ENCODE measurements around the gene DTX1.

DTX1 gene

DNA sequence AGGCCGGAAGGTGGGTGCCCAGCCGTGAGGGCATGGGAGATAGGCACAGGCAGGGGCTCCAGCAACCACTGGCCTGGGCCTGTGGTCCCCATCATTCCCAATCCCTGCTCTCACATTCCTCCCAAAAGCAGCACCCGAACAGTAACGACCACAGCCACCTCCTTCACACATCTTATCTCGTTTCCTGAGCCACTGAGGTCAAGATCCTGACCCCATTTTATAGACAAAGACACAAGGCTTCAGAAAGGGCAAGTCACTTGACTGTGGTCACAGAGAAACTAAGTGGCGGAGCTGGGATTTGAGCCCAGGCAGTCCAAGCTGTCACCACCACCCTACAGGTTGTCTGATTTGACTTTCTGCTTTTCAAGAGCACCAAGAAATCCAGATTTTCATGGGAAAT lies 38.9 kb downstream of the DTX1 start:
- no peak for DNase-seq

GRCh38 chr12:113096675-113097461 lies 40.3 kb downstream of the DTX1 start:
- DNase-seq: no peak

DNA sequence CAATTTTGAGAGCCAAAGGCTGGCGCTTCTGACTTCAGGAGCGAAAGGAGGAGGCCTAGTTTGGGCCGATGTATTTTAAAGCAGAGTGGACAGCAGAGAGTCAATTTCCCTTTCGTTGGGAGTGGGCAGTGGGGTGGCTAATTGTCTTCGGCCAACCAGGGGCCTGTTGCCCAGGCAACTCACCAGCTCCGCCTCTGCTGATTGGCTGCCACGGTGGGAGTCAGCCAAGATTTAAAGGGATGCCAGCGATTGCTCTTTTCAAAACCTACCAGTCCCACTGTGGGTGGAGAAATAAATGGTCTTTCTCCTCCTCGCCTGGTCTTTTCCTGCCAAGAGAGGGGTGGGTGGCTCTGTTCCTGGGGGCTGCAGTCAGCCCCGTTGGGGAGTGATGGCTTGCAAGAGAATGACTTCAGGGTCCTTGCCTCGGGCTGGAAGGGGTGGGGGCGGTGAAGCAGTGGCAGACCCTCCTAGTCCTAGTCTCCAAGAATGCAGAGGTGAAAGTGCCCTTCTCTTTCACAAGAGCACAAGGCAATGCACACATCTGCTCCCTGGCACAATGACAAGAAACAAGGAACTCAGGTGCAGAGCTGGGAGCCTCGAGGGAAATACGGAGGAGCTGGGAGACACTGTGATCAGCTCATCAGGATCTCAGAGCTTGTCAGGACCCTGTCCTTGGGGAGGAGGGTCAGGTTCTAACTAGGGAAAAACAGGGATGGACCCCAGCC lies 41.3 kb downstream of the DTX1 start:
- no peak for DNase-seq

DNA sequence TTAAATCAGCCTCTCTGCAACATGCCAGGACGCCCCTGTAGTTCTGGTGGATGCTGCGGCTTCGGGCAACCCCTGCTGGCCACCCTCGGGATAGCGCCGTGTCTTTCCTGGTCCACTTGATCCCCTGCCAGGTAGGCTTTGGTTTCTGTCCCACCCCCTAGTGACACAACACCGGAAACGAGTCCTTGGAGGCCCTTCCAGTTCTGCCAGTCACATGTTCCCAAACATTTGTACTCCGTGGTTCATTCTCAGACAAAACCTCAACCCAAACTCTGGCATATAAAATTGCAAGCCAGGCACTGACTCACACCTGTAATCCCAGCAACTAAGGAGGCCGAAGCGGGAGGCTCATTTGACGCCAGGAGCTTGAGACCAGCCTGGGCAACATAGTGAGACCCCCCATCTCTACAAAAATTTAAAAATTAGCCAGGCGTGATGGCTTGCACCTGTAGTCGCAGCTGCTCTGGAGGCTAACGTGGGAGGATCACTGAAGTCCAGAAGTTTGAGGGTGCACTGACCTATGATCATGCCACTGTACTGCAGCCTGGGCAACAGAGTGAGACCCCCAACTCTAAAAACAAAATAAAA lies 42.0 kb downstream of the DTX1 start:
- DNase-seq: peak; percentile 85

DNA sequence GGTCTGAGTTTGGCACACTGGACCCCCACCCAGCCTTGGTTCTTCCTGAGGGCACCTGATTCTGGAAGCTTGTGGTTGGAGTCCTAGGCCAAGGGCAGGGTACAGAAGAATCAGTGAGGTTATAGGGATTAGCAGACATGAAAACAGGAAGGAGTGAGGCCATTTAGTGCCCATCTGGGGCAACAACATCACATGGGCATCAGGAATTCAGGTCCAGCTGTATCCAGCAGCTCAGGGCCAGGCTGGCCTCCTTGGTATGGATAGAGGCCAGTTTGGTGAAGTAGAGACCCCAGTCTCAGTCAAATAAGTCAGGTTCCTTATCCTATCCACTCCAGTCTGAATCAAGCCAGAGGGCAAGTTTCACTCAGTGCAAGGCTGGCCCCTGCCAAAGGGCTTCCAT lies 42.8 kb downstream of the DTX1 start:
- no peak for DNase-seq

- DNase-seq: no peak
These were observed 43.2 kb downstream of the DTX1 start for GRCh38 chr12:113099764-113100163.

DNA sequence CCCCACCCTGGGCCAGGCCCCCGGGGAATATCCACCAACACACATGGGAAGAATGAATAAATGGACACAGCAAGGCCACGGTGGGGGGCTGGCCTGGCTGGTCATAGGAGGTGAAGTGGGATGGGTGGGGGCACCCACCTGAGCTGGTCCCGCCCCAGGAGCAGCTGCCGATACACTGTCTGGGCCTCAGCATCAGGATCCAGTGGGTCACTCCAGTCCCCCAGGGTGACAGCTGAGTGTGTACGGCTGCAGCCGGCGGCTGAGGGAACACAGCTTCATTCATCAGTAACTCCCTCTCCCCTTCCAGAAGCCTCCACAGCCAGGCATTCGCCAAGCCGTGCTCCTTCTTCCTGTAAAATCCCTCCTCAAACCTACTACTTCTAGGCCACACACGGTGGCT lies 45.2 kb downstream of the DTX1 start:
- DNase-seq: no peak

GRCh38 chr12:113102811-113103210 lies 46.3 kb downstream of the DTX1 start:
- DNase-seq: no peak

DNA sequence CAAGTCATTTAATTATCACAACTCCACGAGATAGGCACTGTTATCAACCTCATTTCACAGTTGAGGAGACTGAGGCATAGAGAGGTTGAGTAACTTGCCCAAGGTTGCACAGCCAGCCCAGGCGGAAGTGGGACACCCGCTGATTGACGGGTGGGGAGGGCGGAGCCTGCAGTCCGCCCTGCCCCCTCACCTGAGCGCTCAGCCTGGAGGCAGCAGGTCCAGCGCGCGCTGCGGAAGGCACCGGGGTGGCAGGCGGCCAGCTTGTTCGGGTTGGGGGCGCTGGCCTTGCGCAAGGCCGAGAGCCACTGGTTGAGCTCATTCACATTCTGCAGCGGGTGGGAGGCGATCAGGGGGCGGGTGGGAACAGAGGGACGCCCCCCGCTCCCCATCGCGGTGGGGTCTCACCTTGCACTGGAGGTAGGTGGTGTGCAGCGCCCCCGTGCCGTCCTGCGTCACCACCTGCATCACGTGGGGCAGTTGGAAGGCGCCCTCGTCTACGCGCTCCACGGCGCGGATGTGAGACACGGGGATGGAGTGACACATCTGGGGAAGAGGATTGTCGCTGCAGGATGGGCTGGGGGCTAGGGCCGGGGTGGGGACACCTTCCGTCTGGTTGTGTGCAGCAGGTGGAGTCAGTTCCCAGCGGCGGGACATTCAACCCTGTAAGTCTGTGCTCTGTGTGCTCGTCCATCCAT lies 47.4 kb downstream of the DTX1 start:
- DNase-seq: peak; percentile 79

DNA sequence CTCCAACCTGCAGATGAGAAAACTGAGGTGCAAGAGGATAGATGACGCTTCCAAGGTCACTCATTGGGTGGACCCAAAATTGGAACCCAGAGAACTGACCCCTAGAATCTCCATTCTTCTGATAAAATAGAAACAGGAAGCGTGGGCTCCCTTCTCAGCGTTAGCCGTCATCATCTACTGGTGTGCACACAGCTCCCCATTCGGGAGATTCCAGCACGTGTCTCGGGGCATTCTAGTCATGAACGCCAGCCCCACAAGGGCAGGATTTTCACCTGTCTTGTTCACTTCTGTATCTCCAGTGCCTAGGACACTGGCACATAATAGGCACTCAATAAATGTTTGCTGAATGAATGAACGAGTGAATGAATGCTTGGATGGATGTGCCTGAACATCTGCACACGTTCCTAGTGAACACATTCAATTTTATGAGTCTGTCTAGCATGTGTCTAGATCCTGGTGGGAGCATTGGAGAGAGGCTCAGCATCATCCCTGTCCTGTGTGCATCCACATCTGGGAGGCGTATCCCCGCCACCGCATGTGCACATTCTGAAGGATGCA lies 48.5 kb downstream of the DTX1 start:
- no peak for DNase-seq

GRCh38 chr12:113105606-113106271 lies 49.2 kb downstream of the DTX1 start:
- no peak for DNase-seq

- no peak for DNase-seq
These were observed 49.8 kb downstream of the DTX1 start for GRCh38 chr12:113106361-113106760.

- DNase-seq: no peak
These were observed 51.8 kb downstream of the DTX1 start for GRCh38 chr12:113108308-113108707.

- DNase-seq: no peak
These were observed 52.8 kb downstream of the DTX1 start for GRCh38 chr12:113109360-113109759.

DNA sequence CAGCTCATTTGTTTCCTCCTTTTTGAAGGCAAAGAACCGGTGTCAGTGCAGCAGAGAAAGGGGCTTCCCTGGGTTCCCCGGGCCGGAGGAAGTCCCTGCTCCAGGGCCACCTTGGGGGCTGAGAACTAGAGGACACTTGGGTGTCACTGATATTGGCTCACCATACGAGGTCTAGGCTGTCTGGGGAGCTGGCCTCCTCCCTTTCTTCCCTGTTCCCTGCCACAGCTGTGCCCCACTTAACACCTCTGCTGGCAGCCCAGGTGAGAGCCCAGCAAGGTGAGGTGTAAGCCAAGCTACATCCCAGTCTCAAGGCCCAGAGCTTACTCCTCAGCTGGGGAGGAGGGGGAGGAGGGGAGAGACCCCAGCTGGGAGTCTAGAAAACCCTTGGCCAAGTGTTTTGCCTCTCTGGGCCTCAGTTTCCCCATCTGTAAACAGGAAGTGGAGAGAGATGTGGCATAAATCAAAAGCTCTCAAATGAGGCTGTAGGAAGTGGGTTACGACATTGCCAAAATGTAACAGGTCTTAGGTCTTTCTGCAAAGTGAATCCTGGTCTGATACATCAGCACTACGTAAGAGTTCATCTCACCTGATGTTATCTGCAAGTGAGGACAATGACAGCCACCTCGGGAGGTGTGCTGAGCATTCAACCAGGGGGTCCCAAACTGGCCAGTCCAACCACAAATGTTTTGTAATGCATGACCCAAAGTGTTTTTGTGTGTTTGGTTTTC lies 53.5 kb downstream of the DTX1 start:
- DNase-seq: no peak

DNA sequence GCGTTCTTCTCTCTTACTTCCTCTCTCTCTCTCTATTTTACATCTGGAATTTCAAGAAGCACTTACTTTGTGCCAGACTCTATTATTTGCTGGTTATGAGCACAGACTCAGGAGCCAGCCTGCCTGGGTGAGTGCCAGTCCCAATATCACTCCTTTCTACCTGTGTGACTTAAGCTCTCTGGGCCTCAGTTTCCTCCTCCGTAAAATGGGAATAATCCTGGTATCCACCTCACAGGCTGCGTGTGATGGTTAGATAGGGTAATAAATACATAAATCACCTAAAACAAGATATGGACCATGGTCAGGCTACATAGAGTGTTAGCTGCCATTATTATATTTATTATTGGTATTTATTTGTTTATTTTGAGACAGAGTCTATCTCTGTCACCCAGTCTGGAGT lies 54.7 kb downstream of the DTX1 start:
- no peak for DNase-seq

DNA sequence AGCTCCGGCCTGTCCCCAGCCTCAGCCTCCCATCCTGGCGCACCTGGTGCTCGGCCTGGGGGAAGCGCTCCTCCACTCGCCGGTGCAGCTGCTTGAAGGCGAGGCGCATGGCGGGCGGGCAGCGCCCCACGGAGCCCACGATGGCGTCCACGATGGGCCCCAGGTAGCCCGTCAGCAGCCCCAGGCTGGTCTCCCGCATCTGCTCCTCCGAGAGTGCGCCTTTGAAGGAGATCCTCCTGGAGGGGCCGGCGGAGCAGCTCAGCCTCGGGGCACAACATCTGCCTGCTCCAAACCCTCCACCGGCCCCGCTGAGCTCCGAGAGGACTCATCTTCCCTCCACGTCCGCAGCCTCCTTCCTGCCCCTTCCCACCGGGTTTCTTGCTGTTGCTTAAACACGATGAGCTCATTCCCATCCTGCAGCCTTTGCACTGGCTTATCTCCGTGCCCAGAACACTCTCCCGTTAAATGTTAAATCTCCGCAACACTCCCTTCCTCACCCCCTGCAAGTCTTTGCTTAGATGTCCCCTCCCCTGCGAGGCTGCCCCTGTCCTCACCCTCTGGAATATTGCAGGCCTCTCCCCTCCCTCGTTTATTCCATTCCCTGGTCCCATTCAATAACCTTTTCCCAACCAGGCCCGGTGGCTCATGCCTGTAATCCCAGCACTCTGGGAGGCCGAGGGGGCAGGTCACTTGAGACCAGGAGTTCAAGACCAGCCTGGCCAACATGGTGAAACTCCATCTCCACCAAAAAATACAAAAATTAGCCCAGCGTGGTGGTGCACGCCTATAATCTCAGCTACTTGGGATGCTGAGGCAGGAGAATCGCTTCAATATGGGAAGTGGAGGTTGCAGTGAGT lies 55.7 kb downstream of the DTX1 start:
- DNase-seq: no peak

DNA sequence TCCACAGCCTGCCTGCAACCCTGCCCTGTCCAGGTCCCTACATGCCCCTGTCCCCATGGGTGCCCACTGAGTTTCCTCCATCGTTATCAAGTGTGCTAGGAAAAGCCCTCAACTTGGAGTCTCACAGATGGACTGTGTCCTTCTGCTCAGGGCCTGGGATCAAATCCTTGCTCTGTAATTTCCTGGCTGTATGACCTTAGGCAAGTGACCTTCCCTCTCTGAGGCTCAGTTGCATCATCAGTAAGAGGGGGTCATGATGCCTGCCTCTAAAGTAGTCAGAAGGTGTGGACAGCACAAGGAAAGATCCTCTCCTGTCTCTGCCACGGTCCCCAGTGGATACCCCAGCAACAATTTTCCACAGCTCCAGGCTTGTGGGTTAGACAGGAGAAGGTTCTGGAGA lies 56.9 kb downstream of the DTX1 start:
- DNase-seq: no peak

GRCh38 chr12:113114447-113115178 lies 58.1 kb downstream of the DTX1 start:
- no peak for DNase-seq

DNA sequence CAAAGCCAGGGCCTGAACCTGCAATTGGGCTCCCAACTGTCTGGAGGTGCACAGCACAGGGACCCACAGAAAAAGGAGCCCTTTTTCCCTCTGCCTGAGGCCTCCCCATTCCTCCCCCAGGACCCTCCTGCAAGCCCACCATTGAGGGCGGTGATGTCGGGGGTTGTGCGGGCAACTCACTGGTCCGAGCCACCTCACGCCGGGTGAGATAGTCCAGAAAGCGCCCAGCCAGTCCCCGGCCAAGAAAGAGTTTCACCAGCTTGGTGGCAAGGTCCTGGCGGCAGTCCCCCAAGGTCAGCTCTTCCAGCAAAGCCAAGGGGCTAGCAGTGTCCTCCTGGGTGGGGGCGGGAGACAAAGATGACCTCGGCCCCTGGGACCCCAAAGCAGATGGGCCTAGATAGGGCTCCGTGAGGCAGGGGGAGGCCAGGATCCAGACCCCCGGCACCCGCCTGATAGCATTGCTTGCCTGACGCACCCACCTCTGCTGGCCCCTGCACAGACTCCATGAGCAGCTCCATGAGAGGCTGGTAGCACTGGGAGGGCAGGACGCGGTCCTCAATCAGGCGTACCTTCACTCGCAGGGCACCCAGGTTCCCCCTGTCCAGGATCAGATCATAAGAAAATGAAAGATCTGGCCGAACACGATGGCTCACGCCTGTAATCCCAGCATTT lies 59.1 kb downstream of the DTX1 start:
- DNase-seq: no peak
